Right lobe of liver (tissue), 6 donors: ENCODE data around the gene THEMIS. TPM values are rescaled to one million over a fixed set of nuclear protein-coding genes. Genes with fewer than 3 reads are reported as not detected.

Experiments used
- ATAC-seq, 4 donors: fragments of 200-7000 bp; cut with Tn5 transposase; one replicate each; pipeline ENCODE4 v1.9.1; 2020; ENCODE audit warnings: mild to moderate bottlenecking in 4 of 4, moderate library complexity in 4 of 4
- DNase-seq, 3 donors: peaks; one replicate each; pipeline ENCODE4 v3.0.0-alpha.2; 2020
- H3K27ac ChIP-seq, 3 donors: fragments of 200-600 bp; one replicate each; pipeline ENCODE4 v1.8.0; 2022
- H3K27me3 ChIP-seq, 2 donors: fragments of 200-600 bp; one replicate each; pipeline ENCODE4 v1.8.0; 2022
- H3K36me3 ChIP-seq, 4 donors: fragments of 200-600 bp; sonication (generic) in 1 of 4; one replicate each; pipeline versions ENCODE4 v1.5.1 to v1.8.0; 2017 to 2022; ENCODE audit warnings: control low read depth in 1 of 4
- H3K4me1 ChIP-seq, 4 donors: fragments of 200-600 bp; sonication (generic) in 1 of 4; one replicate each; pipeline versions ENCODE4 v1.5.1 to v1.8.0; 2017 to 2022; ENCODE audit warnings: control low read depth in 1 of 4
- H3K4me3 ChIP-seq, 3 donors: fragments of 200-600 bp; one replicate each; pipeline ENCODE4 v1.8.0; 2022
- H3K9me3 ChIP-seq, 4 donors: fragments of 200-600 bp; sonication (generic) in 1 of 4; one replicate each; pipeline versions ENCODE4 v1.5.1 to v1.8.0; 2017 to 2022; ENCODE audit warnings: control low read depth in 1 of 4
- POLR2A ChIP-seq: fragments of 450-650 bp; IDR thresholded peaks from one replicate; pipeline ENCODE4 v1.6.1; 2017; ENCODE audit warnings: antibody characterized with exemption, mild to moderate bottlenecking
- WGBS: methylation state at CpG from one replicate; pipeline ENCODE4 v1.1.6; 2018; ENCODE audit warnings: low coverage, low lambda C conversion rate; ENCODE audit not compliant: insufficient coverage; ENCODE audit errors: missing lambda C conversion rate; 5-methylcytosine and 5-hydroxymethylcytosine counted together
- intact Hi-C, 2 donors: fragments of 100-400 bp; cut with DNase I; formaldehyde crosslinking; loops; one replicate each; pipeline versions ENCODE4 v1.11.2 to v1.14.1; 2022
- long read RNA-seq: library from polyadenylated mRNA; unstranded; transcript quantifications from one replicate; pipeline ENCODE4 v2.0.0, GENCODE V29; 2019
- total RNA-seq, 6 experiments: library from RNA; depleted of rRNA in 2 of 6; stranded (reverse); fragments of >200 nt in 2 of 6; fragmentation: NEBNext Ultra II Directional in 3 of 6; extraction: Animal tissue kit (Norgen Biotek cat#: 25700) in 3 of 6; gene quantifications; one replicate each; pipeline versions ENCODE4 v1.1.0 to v1.2.4, GENCODE V29; 2016 to 2023
- TF ChIP-seq, protein P1 (sequence below), 4 donors: fragments of 200-600 bp in 3 of 4; fragments of 450-650 bp in 1 of 4; IDR thresholded peaks; one replicate each; pipeline versions ENCODE4 v1.5.1 to v1.8.0; 2016 to 2022; ENCODE audit warnings: antibody characterized with exemption in 4 of 4, mild to moderate bottlenecking in 2 of 4
- donor health status: DM: no; HTN: yes; CAD: no.
- donor health status: DM: no; HTN: no; CAD: no.
- donor health status: DM: no; HTN: no; CAD: no.
- donor health status: DM: no; HTN: yes; CAD: no.
- donor health status: DM: no; HTN: yes; CAD: no.

Gene THEMIS, protein sequence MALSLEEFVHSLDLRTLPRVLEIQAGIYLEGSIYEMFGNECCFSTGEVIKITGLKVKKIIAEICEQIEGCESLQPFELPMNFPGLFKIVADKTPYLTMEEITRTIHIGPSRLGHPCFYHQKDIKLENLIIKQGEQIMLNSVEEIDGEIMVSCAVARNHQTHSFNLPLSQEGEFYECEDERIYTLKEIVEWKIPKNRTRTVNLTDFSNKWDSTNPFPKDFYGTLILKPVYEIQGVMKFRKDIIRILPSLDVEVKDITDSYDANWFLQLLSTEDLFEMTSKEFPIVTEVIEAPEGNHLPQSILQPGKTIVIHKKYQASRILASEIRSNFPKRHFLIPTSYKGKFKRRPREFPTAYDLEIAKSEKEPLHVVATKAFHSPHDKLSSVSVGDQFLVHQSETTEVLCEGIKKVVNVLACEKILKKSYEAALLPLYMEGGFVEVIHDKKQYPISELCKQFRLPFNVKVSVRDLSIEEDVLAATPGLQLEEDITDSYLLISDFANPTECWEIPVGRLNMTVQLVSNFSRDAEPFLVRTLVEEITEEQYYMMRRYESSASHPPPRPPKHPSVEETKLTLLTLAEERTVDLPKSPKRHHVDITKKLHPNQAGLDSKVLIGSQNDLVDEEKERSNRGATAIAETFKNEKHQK
- under 1 TPM in 5 of 6 experiments, not detected in 1; 0.09 to 0.61 (median 0.17) TPM for total RNA-seq
- long read RNA-seq: 0 reads

DNA sequence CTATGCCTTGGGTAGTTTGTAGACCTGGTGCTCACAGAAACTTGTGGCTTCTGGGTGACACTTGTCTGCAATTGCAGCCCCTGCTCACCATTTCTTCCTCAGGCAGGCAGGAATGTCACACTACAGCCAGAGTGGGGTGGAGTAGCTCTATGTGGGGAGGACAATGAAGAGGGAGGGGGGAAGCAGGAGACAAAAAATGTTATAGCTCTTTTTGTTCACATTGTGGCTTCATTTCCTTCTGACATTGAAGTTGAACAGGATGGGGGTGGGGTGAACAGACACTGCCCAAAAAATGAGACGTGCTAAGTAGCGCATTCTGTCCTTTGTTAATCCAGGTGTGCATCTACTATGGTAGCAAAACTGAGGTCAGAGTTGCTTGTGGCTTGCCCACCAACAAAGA lies at the start of gene THEMIS:
THEMIS (minus strand) TSS at position 124 of the 400 bp plus-strand sequence. CDS start 126 bp downstream, outside the sequence.
- no peak within 1 kb of the TSS for H3K4me3 ChIP-seq
- no peaks in the 10 kb centered on the region for H3K4me1 ChIP-seq
- no peaks in the 10 kb centered on the region for H3K9me3 ChIP-seq
- no peaks in the 10 kb centered on the region for H3K36me3 ChIP-seq
- intact Hi-C loops: no loop called here
- no peaks in the 10 kb centered on the region for H3K27me3 ChIP-seq
- DNase-seq: no peak
- no peak for TF ChIP-seq POLR2A
- H3K27ac ChIP-seq: no peak within 1 kb of the TSS
- 63% methylated on average over 2 of the region's 2 CpGs for WGBS
- ATAC-seq: peak in 1 of 4 donors; percentile 20

DNA sequence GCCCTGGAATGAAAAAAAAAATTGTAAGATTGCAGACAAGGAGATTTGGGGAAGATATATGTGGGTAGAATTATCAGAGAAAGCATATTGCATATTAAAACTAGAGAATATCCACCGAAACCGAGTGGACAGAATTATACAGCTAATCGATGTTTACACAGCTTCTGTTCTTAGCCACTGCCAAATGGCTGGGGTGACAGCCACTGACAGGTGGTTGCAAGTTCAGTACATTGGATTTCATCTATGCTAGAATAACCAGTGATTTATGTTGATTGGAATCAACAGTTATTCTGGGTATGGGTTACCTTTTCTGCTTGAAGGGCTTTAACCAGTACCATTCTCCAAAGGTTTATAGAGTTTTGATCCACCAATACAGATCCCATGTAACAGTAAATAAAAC lies 48.4 kb upstream of the THEMIS start:
- H3K4me3 ChIP-seq: no peak overlapping the region
- H3K27me3 ChIP-seq: no peaks in the 10 kb centered on the region
- H3K36me3 ChIP-seq: no peaks in the 10 kb centered on the region
- TF ChIP-seq, protein P1, sequence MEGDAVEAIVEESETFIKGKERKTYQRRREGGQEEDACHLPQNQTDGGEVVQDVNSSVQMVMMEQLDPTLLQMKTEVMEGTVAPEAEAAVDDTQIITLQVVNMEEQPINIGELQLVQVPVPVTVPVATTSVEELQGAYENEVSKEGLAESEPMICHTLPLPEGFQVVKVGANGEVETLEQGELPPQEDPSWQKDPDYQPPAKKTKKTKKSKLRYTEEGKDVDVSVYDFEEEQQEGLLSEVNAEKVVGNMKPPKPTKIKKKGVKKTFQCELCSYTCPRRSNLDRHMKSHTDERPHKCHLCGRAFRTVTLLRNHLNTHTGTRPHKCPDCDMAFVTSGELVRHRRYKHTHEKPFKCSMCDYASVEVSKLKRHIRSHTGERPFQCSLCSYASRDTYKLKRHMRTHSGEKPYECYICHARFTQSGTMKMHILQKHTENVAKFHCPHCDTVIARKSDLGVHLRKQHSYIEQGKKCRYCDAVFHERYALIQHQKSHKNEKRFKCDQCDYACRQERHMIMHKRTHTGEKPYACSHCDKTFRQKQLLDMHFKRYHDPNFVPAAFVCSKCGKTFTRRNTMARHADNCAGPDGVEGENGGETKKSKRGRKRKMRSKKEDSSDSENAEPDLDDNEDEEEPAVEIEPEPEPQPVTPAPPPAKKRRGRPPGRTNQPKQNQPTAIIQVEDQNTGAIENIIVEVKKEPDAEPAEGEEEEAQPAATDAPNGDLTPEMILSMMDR (IDR thresholded peaks at IDR 0.05): no peak
- no peak for TF ChIP-seq POLR2A
- intact Hi-C loops: no loop called here
- WGBS: 87% methylated on average over 3 of the region's 3 CpGs
- no peak for ATAC-seq
- H3K9me3 ChIP-seq: no peaks in the 10 kb centered on the region
- no peak overlapping the region for H3K27ac ChIP-seq
- no peak for DNase-seq
- no peaks in the 10 kb centered on the region for H3K4me1 ChIP-seq

DNA sequence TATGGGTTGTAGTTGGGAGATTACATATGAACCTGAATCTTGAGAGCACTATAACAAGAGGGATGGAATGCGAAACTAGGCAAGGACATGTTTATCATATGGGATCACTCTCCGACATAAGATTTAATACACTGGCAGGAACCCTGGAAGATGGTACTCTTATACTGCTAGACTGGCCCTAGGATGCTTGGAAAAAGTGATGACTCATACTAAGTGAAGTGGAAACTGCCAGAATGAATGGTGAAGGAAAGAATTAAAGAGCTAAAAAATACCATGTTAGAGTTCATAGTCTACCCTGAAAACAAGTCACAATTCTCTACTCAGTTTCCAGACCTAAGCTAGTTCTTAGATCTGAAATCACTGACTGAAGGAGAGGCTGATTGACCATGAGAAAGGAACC lies 45.5 kb upstream of the THEMIS start:
- ATAC-seq (no peak), DNase-seq (no peak)
- Histone ChIP-seq H3K9me3 (no peaks in the 10 kb centered on the region), H3K4me3 (no peak overlapping the region), H3K27me3 (no peaks in the 10 kb centered on the region), H3K36me3 (no peaks in the 10 kb centered on the region), H3K4me1 (no peaks in the 10 kb centered on the region), H3K27ac (no peak overlapping the region)
- 94% methylated on average over 2 of the region's 2 CpGs for WGBS
- TF ChIP-seq, protein P1 (IDR thresholded peaks at IDR 0.05): no peak
- TF ChIP-seq POLR2A: no peak
- intact Hi-C loops: no loop called here

DNA sequence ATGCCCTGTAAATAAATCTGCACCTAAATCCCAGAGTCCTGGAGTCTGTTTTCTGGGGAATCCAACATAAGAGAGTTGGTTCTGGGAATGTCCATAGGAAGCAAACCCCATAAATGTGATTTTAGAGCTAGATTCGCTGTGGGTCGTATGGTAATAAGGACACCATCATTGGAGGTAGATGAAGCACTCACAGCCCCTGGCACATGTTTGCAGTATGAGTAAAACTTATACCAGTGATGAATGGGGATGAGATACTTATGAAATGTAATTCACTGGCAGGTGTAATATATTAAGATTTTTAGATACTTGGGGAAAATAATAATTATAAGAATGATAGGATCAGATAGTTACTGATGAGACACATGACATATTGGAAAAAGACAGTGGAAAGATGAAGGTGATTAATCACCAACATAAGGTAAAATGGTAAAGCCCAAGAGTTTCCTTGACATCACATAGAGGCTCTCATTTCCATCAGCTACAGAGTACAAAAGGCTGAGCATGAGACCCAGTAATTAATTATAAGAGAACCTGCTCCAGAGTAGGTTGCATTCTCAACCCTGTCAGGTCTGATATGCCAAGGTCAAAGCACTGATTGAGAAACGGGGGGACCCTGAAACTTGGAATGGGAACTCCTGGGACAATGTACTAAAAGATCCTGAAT lies 44.7 kb upstream of the THEMIS start:
- no peak for ATAC-seq
- no peak for TF ChIP-seq POLR2A
- TF ChIP-seq, protein P1 (IDR thresholded peaks at IDR 0.05): no peak
- Histone ChIP-seq H3K9me3 (no peaks in the 10 kb centered on the region), H3K27ac (no peak overlapping the region), H3K4me3 (no peak overlapping the region), H3K27me3 (no peaks in the 10 kb centered on the region), H3K36me3 (no peaks in the 10 kb centered on the region), H3K4me1 (no peaks in the 10 kb centered on the region)
- intact Hi-C loops: no loop called here
- DNase-seq: no peak
- 68% methylated on average over 3 of the region's 3 CpGs for WGBS

DNA sequence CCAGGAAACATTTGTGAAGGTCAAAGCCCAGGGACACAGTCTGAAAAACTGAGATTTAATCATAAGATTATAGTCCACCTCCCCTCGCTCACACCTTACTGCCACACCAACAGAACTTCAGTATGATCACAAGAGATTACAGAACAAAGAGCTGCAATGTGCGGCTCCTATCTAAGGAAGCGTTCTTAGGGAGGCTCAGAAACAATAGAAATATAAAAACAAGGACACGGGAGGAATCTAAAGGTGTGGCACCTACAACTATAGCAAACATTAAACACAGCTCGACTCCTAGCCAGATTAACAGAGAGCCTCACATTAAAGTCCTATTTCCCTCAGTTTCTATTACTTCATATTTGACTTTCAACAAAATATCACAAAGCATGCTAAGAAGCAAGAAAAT lies 40.4 kb upstream of the THEMIS start:
- no peaks in the 10 kb centered on the region for H3K36me3 ChIP-seq
- no peaks in the 10 kb centered on the region for H3K9me3 ChIP-seq
- TF ChIP-seq, protein P1 (IDR thresholded peaks at IDR 0.05): no peak
- TF ChIP-seq POLR2A: no peak
- DNase-seq (no peak), ATAC-seq (no peak)
- no peak overlapping the region for H3K4me3 ChIP-seq
- intact Hi-C loops: no loop called here
- no peaks in the 10 kb centered on the region for H3K4me1 ChIP-seq
- 83% methylated on average over 5 of the region's 5 CpGs for WGBS
- no peak overlapping the region for H3K27ac ChIP-seq
- no peaks in the 10 kb centered on the region for H3K27me3 ChIP-seq
